Nephron (organoid): ENCODE results near the gene CTSD.

Source experiments
- H3K27ac Mint-ChIP-seq, 3 experiments: 2 replicates each; pipeline ENCODE4 v1.8.0; 2020; ENCODE audit warnings: mixed read lengths in 3 of 3, mild to moderate bottlenecking in 2 of 3, moderate library complexity in 1 of 3
- H3K27me3 Mint-ChIP-seq: 2 replicates; pipeline ENCODE4 v1.8.0; 2021; ENCODE audit warnings: low read depth, mild to moderate bottlenecking, moderate library complexity, mixed read lengths
- H3K36me3 Mint-ChIP-seq: 2 replicates; pipeline ENCODE4 v1.8.0; 2020; ENCODE audit warnings: low read depth, mixed read lengths
- H3K4me1 Mint-ChIP-seq: 2 replicates; pipeline ENCODE4 v1.8.0; 2020; ENCODE audit warnings: mixed read lengths
- H3K4me3 Mint-ChIP-seq, 3 experiments: 2 replicates each; pipeline ENCODE4 v1.8.0; 2020; ENCODE audit warnings: mild to moderate bottlenecking in 3 of 3, mixed read lengths in 3 of 3, moderate library complexity in 2 of 3
- H3K9me3 Mint-ChIP-seq: 2 replicates; pipeline ENCODE4 v1.8.0; 2020; ENCODE audit warnings: mixed read lengths
- CTCF ChIP-seq, 3 experiments: fragments of 200-600 bp; sonication (generic); IDR thresholded peaks; one replicate each; pipeline ENCODE4 v1.5.0; 2021; ENCODE audit warnings: antibody characterized with exemption in 3 of 3; ENCODE audit not compliant: unreplicated experiment in 3 of 3

Gene CTSD

GRCh38 chr11:1754376-1755150 is 9.2 kb downstream of the CTSD start:
- no peak overlapping the region for H3K4me3 Mint-ChIP-seq
- H3K4me1 Mint-ChIP-seq: peaks cover 10% of the 10 kb centered on the region
- no peak for TF ChIP-seq CTCF (IDR thresholded peaks at IDR 0.05; ENCODE audit: unreplicated experiment in 3 of 3)
- H3K36me3 Mint-ChIP-seq: peaks cover 9% of the 10 kb centered on the region
- no peaks in the 10 kb centered on the region for H3K9me3 Mint-ChIP-seq
- H3K27ac Mint-ChIP-seq: no peak overlapping the region
- H3K27me3 Mint-ChIP-seq: peaks cover 15% of the 10 kb centered on the region

GRCh38 chr11:1753929-1754305 is 9.8 kb downstream of the CTSD start:
- TF ChIP-seq CTCF (IDR thresholded peaks at IDR 0.05; ENCODE audit: unreplicated experiment in 3 of 3): no peak
- no peak overlapping the region for H3K4me3 Mint-ChIP-seq
- peaks cover 18% of the 10 kb centered on the region for H3K27me3 Mint-ChIP-seq
- H3K9me3 Mint-ChIP-seq: no peaks in the 10 kb centered on the region
- peaks cover 10% of the 10 kb centered on the region for H3K4me1 Mint-ChIP-seq
- no peak overlapping the region for H3K27ac Mint-ChIP-seq
- H3K36me3 Mint-ChIP-seq: peaks cover 9% of the 10 kb centered on the region

- peaks cover 22% of the 10 kb centered on the region for H3K27me3 Mint-ChIP-seq
Measured at GRCh38 chr11:1753229-1753928, 10.3 kb downstream of the CTSD start.

GRCh38 chr11:1752907-1753228 is 10.9 kb downstream of the CTSD start:
- H3K4me1 Mint-ChIP-seq: peaks cover 10% of the 10 kb centered on the region
- H3K27me3 Mint-ChIP-seq: peaks cover 27% of the 10 kb centered on the region
- TF ChIP-seq CTCF (IDR thresholded peaks at IDR 0.05; ENCODE audit: unreplicated experiment in 3 of 3): no peak
- H3K4me3 Mint-ChIP-seq: no peak overlapping the region
- H3K36me3 Mint-ChIP-seq: peaks cover 9% of the 10 kb centered on the region
- H3K9me3 Mint-ChIP-seq: no peaks in the 10 kb centered on the region
- H3K27ac Mint-ChIP-seq: no peak overlapping the region

More at GRCh38 chr11:1753229-1753928, 10.3 kb downstream of the CTSD start:
- Mint-ChIP-seq H3K36me3 (peaks cover 9% of the 10 kb centered on the region), H3K4me1 (peaks cover 10% of the 10 kb centered on the region), H3K4me3 (no peak overlapping the region), H3K27ac (no peak overlapping the region), H3K9me3 (no peaks in the 10 kb centered on the region)
- no peak for TF ChIP-seq CTCF (IDR thresholded peaks at IDR 0.05; ENCODE audit: unreplicated experiment in 3 of 3)

GRCh38 chr11:1751999-1752906 is 11.5 kb downstream of the CTSD start:
- no peak for TF ChIP-seq CTCF (IDR thresholded peaks at IDR 0.05; ENCODE audit: unreplicated experiment in 3 of 3)
- Mint-ChIP-seq H3K36me3 (peaks cover 9% of the 10 kb centered on the region), H3K27ac (no peak overlapping the region), H3K4me3 (no peak overlapping the region), H3K4me1 (peaks cover 10% of the 10 kb centered on the region), H3K9me3 (no peaks in the 10 kb centered on the region), H3K27me3 (peaks cover 32% of the 10 kb centered on the region)
